K562 (cell line): ENCODE measurements around the gene SNCG. TPM values are rescaled to one million over a fixed set of nuclear protein-coding genes. Genes with fewer than 3 reads are reported as not detected.

Experiments used
- ATAC-seq: fragments of 200-7000 bp; cut with Tn5 transposase; 3 replicates; pipeline ENCODE4 v1.9.1; 2020; ENCODE audit warnings: moderate library complexity
- BruUV-seq: library from RNA; stranded (reverse); fragments of 400-500 nt; replicated peaks from 2 replicates; lab custom pipeline; 2021; lab: Mats Ljungman, UMichigan
- CTCF ChIA-PET: fragments of 300-600 bp; formaldehyde crosslinking; extraction: SDS; loops from one replicate; lab custom pipeline; 2021; ENCODE audit warnings: low intra/inter-chr PET ratio; lab: Yijun Ruan, JAX
- POLR2A ChIA-PET: fragments of 300-600, 350-650 bp; sonication (Branson Sonifier 250); formaldehyde crosslinking; extraction: SDS; loops from one replicate; lab custom pipeline; 2021; ENCODE audit warnings: antibody characterized with exemption, inconsistent platforms; lab: Yijun Ruan, JAX
- DNase-seq, 4 experiments: peaks; one replicate each; pipeline versions ENCODE4 v3.0.0 to v3.0.0-alpha.2; 2011 to 2018; ENCODE audit warnings: low spot score in 3 of 4, mixed read lengths in 3 of 4; ENCODE audit errors: extremely low read depth in 1 of 4
- FAIRE-seq: peaks from 2 replicates; lab custom pipeline; 2011; peaks lifted over from hg19 to GRCh38; lab: Jason Lieb, UNC
- H2AFZ ChIP-seq: 2 replicates; pipeline ENCODE4 v1.6.0; 2011; ENCODE audit warnings: low read depth, low read length, control low read depth, inconsistent platforms
- H3K27ac ChIP-seq: fragments of 200-600 bp; 3 replicates; pipeline ENCODE4 v1.8.0; 2011; ENCODE audit warnings: low read depth, mild to moderate bottlenecking, control low read depth, inconsistent platforms, low read length, moderate library complexity, mixed read lengths; ENCODE audit errors: extremely low read depth
- H3K27me3 ChIP-seq, 2 experiments: fragments of 300-600 bp in 1 of 2; 2 replicates in 1 of 2; 3 replicates in 1 of 2; pipeline versions ENCODE4 v1.6.0 to v1.8.0; 2011; ENCODE audit warnings: inconsistent platforms in 2 of 2, low read length in 2 of 2, mild to moderate bottlenecking in 1 of 2, mixed read lengths in 1 of 2, moderate library complexity in 1 of 2; ENCODE audit not compliant: control insufficient read depth in 2 of 2, insufficient read depth in 2 of 2
- H3K36me3 ChIP-seq: fragments of 300-600 bp; 3 replicates; pipeline ENCODE4 v1.8.0; 2011; ENCODE audit warnings: mild to moderate bottlenecking, low read length, inconsistent platforms; ENCODE audit not compliant: control insufficient read depth, insufficient read depth
- H3K4me1 ChIP-seq, 2 experiments: fragments of 200-600 bp in 1 of 2; replicated peaks in 1 of 2; 2 replicates in 1 of 2; 3 replicates in 1 of 2; pipeline versions ENCODE4 v1.5.1 to v1.8.0; 2011; ENCODE audit warnings: inconsistent platforms in 2 of 2, low read length in 2 of 2, mild to moderate bottlenecking in 1 of 2, mixed read lengths in 1 of 2, moderate library complexity in 1 of 2; ENCODE audit not compliant: control insufficient read depth in 2 of 2, insufficient read depth in 2 of 2
- H3K4me2 ChIP-seq: 2 replicates; pipeline ENCODE4 v1.6.1; 2011; ENCODE audit warnings: low read length, control low read depth, inconsistent platforms, mixed read lengths; ENCODE audit not compliant: insufficient read depth
- H3K4me3 ChIP-seq: fragments of 200-600 bp; sonication (generic), shearing (Covaris generic); 2 replicates; pipeline ENCODE4 v1.5.1; 2016; ENCODE audit warnings: control low read depth, inconsistent platforms
- H3K79me2 ChIP-seq: fragments of 200-600 bp; 3 replicates; pipeline ENCODE4 v1.8.0; 2011; ENCODE audit warnings: low read length, inconsistent platforms; ENCODE audit not compliant: control insufficient read depth, insufficient read depth
- H3K9ac ChIP-seq, 2 experiments: 2 replicates each; pipeline versions ENCODE4 v1.6.0 to v1.6.1; 2011; ENCODE audit warnings: low read depth in 2 of 2, low read length in 2 of 2, control low read depth in 1 of 2, inconsistent platforms in 1 of 2, mild to moderate bottlenecking in 1 of 2, mixed read lengths in 1 of 2; ENCODE audit not compliant: insufficient read depth in 1 of 2
- H3K9me1 ChIP-seq: one replicate; pipeline ENCODE4 v1.6.0; 2011; ENCODE audit warnings: inconsistent platforms, mild to moderate bottlenecking, low read length, moderate library complexity; ENCODE audit not compliant: control insufficient read depth, insufficient read depth
- H3K9me3 ChIP-seq: replicated peaks from 2 replicates; pipeline ENCODE4 v1.5.1; 2011; ENCODE audit warnings: low read depth, low read length, inconsistent platforms; ENCODE audit not compliant: control insufficient read depth, insufficient read depth
- H4K20me1 ChIP-seq: replicated peaks from 2 replicates; pipeline ENCODE4 v1.6.1; 2011; ENCODE audit warnings: low read length, inconsistent platforms, mixed read lengths; ENCODE audit not compliant: control insufficient read depth, insufficient read depth
- DMBX1 ChIP-seq: fragments of 250-450 bp; sonication (Bioruptor Pico); IDR thresholded peaks from 2 replicates; pipeline ENCODE4 v1.8.0; 2022; ENCODE audit warnings: inconsistent platforms, mild to moderate bottlenecking, moderate library complexity, borderline replicate concordance
- GTF2F1 ChIP-seq: IDR thresholded peaks from 2 replicates; pipeline ENCODE4 v1.6.1; 2011; ENCODE audit warnings: low read depth, low read length, improper control_type of control experiment
- KLF16 ChIP-seq: IDR thresholded peaks from 2 replicates; pipeline ENCODE4 v1.6.1; 2016; ENCODE audit warnings: antibody characterized with exemption
- PHB2 ChIP-seq: fragments of 450-650 bp; IDR thresholded peaks from 2 replicates; pipeline ENCODE4 v1.6.1; 2017; ENCODE audit warnings: low read depth
- SMAD1 ChIP-seq: fragments of 150-350 bp; IDR thresholded peaks from 2 replicates; pipeline ENCODE4 v1.6.1; 2014; ENCODE audit warnings: low read length, low read depth; ENCODE audit not compliant: partially characterized antibody
- TAL1 ChIP-seq: fragments of 450-650 bp; IDR thresholded peaks from 2 replicates; pipeline ENCODE4 v1.6.1; 2016; ENCODE audit warnings: mild to moderate bottlenecking
- TEAD4 ChIP-seq, 2 experiments: sonication (generic) in 1 of 2; formaldehyde crosslinking in 1 of 2; IDR thresholded peaks; 2 replicates each; pipeline versions ENCODE4 v1.6.1 to v1.8.0; 2012 to 2022; ENCODE audit warnings: borderline replicate concordance in 1 of 2, inconsistent platforms in 1 of 2, low read length in 1 of 2, mild to moderate bottlenecking in 1 of 2, missing genetic modification reagents in 1 of 2
- THRB ChIP-seq: fragments of 450-650 bp; formaldehyde crosslinking; conservative IDR thresholded peaks from 2 replicates; pipeline ENCODE4 v1.4.0; 2022; ENCODE audit warnings: mild to moderate bottlenecking, missing genetic modification characterization
- ZFX ChIP-seq: sonication (generic); formaldehyde crosslinking; IDR thresholded peaks from 2 replicates; pipeline ENCODE4 v1.8.0; 2022; ENCODE audit warnings: mild to moderate bottlenecking, missing genetic modification reagents, moderate library complexity
- ZNF121 ChIP-seq: sonication (generic); formaldehyde crosslinking; conservative IDR thresholded peaks from 2 replicates; pipeline ENCODE4 v1.8.0; 2022; ENCODE audit warnings: missing genetic modification reagents
- ZNF174 ChIP-seq: fragments of 250-450 bp; sonication (Bioruptor Pico); IDR thresholded peaks from 2 replicates; pipeline ENCODE4 v1.4.0; 2020; ENCODE audit warnings: mild to moderate bottlenecking
- WGBS: fragments of 100-300 bp; shearing (Covaris generic); methylation state at CpG from one replicate; pipeline ENCODE4 v1.1.6; 2016; ENCODE audit warnings: low coverage, mixed read lengths; ENCODE audit not compliant: insufficient coverage; ENCODE audit errors: missing lambda C conversion rate; 5-methylcytosine and 5-hydroxymethylcytosine counted together
- in situ Hi-C: fragments of 300-500 bp; cut with MboI; formaldehyde crosslinking; loops from 4 replicates; pipeline ENCODE4 v1.15.0; 2018; ENCODE audit warnings: inconsistent platforms, mixed read lengths
- intact Hi-C: fragments of 100-400 bp; cut with micrococcal nuclease; formaldehyde crosslinking; loops from 2 replicates; pipeline ENCODE4 v1.14.2; 2022
- polyA plus RNA-seq, 8 experiments: library from polyadenylated mRNA; depleted of rRNA in 4 of 8; stranded (reverse) in 5 of 8; unstranded in 3 of 8; fragments of >200 nt; fragmentation: Nextera tagmentation in 2 of 8; fragmentation: Illumina TruSeq in 1 of 8; extraction: Ambion mirVana in 2 of 8; extraction: Trizol in 1 of 8; gene quantifications; 2 replicates each; pipeline versions ENCODE4 v1.2.1 to v1.2.3, GENCODE V29; 2011 to 2014; ENCODE audit warnings: inconsistent platforms in 1 of 8, missing spikeins in 1 of 8
- total RNA-seq, 7 experiments: library from RNA; depleted of rRNA in 6 of 7; stranded (reverse); fragments of >200 nt in 6 of 7; fragmentation: Illumina TruSeq in 2 of 7; extraction: Trizol in 2 of 7; gene quantifications; 2 replicates each; pipeline versions ENCODE4 v1.2.1 to v1.2.3, GENCODE V29; 2011 to 2021; ENCODE audit warnings: low replicate concordance in 1 of 7
- TF ChIP-seq, protein P1 (sequence below): fragments of 450-650 bp; formaldehyde crosslinking; IDR thresholded peaks from 2 replicates; pipeline ENCODE4 v1.4.0; 2020; ENCODE audit warnings: mild to moderate bottlenecking
- TF ChIP-seq, protein P2 (sequence below): IDR thresholded peaks from 2 replicates; pipeline ENCODE4 v1.6.1; 2016; ENCODE audit warnings: missing genetic modification characterization, missing compliant biosample characterization
- TF ChIP-seq, protein P3 (sequence below): fragments of 250-450 bp; sonication (Bioruptor Pico); IDR thresholded peaks from 2 replicates; pipeline ENCODE4 v1.4.0; 2020; ENCODE audit warnings: mild to moderate bottlenecking, moderate library complexity

SNCG gene
- total and polyA plus RNA-seq, 9 of the 15 experiments (the other 6 are each of a cell fraction or from before 2014, with no cell fraction given): 9.8 to 146 (median 93.6) TPM

GRCh38 chr10:86961481-86962091, 3.2 kb downstream of the SNCG start:
- Histone ChIP-seq H3K4me2 (no peak overlapping the region), H3K9ac (peak overlapping the region in 1 of 2 experiments; percentile 54; a peak in 2 of 4 replicates)
- no peak for TF ChIP-seq GTF2F1
- TF ChIP-seq, protein P1, sequence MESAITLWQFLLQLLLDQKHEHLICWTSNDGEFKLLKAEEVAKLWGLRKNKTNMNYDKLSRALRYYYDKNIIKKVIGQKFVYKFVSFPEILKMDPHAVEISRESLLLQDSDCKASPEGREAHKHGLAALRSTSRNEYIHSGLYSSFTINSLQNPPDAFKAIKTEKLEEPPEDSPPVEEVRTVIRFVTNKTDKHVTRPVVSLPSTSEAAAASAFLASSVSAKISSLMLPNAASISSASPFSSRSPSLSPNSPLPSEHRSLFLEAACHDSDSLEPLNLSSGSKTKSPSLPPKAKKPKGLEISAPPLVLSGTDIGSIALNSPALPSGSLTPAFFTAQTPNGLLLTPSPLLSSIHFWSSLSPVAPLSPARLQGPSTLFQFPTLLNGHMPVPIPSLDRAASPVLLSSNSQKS (CRISPR knock-in tag): no peak
- TF ChIP-seq SMAD1: no peak
- no peak for TF ChIP-seq THRB (CRISPR knock-in tag)
- TF ChIP-seq TAL1: no peak
- no peak for TF ChIP-seq ZNF121 (CRISPR knock-in tag)
- no peak for TF ChIP-seq ZFX (CRISPR knock-in tag)
- TF ChIP-seq, protein P2, sequence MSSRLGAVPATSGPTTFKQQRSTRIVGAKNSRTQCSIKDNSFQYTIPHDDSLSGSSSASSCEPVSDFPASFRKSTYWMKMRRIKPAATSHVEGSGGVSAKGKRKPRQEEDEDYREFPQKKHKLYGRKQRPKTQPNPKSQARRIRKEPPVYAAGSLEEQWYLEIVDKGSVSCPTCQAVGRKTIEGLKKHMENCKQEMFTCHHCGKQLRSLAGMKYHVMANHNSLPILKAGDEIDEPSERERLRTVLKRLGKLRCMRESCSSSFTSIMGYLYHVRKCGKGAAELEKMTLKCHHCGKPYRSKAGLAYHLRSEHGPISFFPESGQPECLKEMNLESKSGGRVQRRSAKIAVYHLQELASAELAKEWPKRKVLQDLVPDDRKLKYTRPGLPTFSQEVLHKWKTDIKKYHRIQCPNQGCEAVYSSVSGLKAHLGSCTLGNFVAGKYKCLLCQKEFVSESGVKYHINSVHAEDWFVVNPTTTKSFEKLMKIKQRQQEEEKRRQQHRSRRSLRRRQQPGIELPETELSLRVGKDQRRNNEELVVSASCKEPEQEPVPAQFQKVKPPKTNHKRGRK (tag): no peak
- TF ChIP-seq TEAD4 (IDR thresholded peaks at IDR 0.05; ENCODE audit: low read length): no peak
- no peak for TF ChIP-seq TEAD4 (CRISPR knock-in tag; IDR thresholded peaks at IDR 0.05; ENCODE audit: borderline replicate concordance)
- TF ChIP-seq, protein P3, sequence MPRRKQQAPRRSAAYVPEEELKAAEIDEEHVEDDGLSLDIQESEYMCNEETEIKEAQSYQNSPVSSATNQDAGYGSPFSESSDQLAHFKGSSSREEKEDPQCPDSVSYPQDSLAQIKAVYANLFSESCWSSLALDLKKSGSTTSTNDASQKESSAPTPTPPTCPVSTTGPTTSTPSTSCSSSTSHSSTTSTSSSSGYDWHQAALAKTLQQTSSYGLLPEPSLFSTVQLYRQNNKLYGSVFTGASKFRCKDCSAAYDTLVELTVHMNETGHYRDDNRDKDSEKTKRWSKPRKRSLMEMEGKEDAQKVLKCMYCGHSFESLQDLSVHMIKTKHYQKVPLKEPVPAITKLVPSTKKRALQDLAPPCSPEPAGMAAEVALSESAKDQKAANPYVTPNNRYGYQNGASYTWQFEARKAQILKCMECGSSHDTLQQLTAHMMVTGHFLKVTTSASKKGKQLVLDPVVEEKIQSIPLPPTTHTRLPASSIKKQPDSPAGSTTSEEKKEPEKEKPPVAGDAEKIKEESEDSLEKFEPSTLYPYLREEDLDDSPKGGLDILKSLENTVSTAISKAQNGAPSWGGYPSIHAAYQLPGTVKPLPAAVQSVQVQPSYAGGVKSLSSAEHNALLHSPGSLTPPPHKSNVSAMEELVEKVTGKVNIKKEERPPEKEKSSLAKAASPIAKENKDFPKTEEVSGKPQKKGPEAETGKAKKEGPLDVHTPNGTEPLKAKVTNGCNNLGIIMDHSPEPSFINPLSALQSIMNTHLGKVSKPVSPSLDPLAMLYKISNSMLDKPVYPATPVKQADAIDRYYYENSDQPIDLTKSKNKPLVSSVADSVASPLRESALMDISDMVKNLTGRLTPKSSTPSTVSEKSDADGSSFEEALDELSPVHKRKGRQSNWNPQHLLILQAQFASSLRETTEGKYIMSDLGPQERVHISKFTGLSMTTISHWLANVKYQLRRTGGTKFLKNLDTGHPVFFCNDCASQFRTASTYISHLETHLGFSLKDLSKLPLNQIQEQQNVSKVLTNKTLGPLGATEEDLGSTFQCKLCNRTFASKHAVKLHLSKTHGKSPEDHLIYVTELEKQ (CRISPR knock-in tag): no peak
- TF ChIP-seq DMBX1: no peak
- TF ChIP-seq KLF16: no peak
- no peak for TF ChIP-seq ZNF174
- TF ChIP-seq PHB2: no peak

More at GRCh38 chr10:86961481-86962091, 3.2 kb downstream of the SNCG start:
- POLR2A ChIA-PET: interaction anchor here (0.6 kb wide), 1 partner anchor 152 kb away, joined by 4 read pairs; no protein-coding TSS in a partner anchor
- Histone ChIP-seq H2AFZ (no peak overlapping the region), H3K27me3 (no peaks in the 10 kb centered on the region), H3K9me3 (no peaks in the 10 kb centered on the region), H3K9me1 (no peaks in the 10 kb centered on the region), H4K20me1 (no peaks in the 10 kb centered on the region), H3K4me3 (no peak overlapping the region), H3K4me1 (peaks cover 43 to 71% of the 10 kb centered on the region in 2 experiments), H3K36me3 (peaks cover 4% of the 10 kb centered on the region; the same call in 2 of the 3 replicates), H3K79me2 (peaks cover 17% of the 10 kb centered on the region; the same call in 2 of the 3 replicates), H3K27ac (no peak overlapping the region)
- FAIRE-seq (no peak), DNase-seq (no peak), ATAC-seq (no peak)
- CTCF ChIA-PET: interaction anchor here (4.5 kb wide), 1 partner anchor 22 kb away, joined by 28 read pairs; no protein-coding TSS in a partner anchor
- intact Hi-C loops: no loop called here
- no TSS peak for BruUV-seq
- in situ Hi-C loops: no loop called here
- WGBS: 66% methylated on average over 6 of the region's 12 CpGs
